GM19468 (cell line): Measurements from ENCODE around the gene CNKSR3.

ENCODE experiments used
- ATAC-seq: cut with Tn5 transposase; IDR thresholded peaks from one replicate; pipeline ENCODE4 v1.9.1; 2021; ENCODE audit warnings: mild to moderate bottlenecking, moderate library complexity, moderate number of reproducible peaks; ENCODE audit not compliant: unreplicated experiment; ENCODE audit errors: extremely low read depth

Gene CNKSR3

GRCh38 chr6:154397491-154398195 is 112.8 kb downstream of the CNKSR3 start:
- no peak for ATAC-seq

- ATAC-seq: no peak
Measured at GRCh38 chr6:154395878-154396277, 114.6 kb downstream of the CNKSR3 start.

DNA sequence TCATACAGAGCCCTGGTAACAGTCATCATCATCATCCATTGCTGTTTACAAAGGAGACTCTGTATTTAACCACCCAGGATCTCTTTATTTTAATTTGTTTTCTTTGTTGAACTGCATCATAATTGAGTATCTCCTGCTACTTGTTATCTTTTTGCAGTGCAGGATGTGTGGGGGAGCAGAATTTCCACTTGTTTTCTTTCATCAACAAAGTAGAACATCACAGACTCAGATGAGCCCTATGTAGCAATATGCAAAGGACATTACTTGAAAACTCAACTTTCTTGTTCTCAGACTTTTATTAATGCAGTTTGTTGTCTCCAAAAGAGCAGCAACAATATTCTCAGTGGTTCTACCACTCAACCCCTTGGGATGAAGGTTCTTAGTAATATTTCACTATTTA is 115.2 kb downstream of the CNKSR3 start:
- no peak for ATAC-seq

DNA sequence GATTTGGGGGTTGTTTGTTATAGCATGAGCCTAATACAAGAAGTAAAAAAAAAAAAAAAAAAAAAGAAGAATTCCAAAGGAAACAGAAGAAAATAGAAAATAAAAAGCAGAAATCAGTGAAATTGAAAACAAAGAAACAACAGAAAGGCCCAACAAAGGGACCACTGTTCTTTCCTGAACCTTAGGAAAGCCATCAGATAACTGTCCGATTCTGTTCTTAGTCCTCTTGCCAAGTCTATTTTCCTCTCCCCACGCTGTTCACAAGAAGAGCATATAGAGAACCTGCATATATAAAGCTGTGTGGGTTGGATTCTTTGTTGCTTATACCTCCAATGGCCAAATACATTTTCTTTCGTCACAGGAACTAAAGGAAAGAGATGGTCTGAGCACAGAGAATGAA is 115.9 kb downstream of the CNKSR3 start:
- ATAC-seq: no peak

DNA sequence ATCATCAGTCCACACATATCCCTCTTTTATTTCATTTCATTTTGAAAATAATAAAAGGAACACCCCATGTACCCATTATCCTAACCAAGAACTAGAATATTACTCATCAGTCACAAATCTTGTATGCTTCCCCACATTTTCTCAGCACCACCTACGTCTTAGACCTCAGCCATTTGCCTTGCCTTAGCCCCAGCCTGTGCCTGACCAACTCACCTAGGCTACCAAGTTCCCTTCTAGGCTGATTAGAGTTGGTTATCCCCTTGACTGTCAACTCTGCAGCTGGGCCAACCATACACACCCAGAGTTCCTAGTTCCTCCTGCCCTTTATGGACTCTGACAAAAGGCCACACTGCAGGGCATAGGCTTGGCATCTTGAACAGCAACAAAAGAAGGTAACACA is 120.5 kb downstream of the CNKSR3 start:
- ATAC-seq: no peak

DNA sequence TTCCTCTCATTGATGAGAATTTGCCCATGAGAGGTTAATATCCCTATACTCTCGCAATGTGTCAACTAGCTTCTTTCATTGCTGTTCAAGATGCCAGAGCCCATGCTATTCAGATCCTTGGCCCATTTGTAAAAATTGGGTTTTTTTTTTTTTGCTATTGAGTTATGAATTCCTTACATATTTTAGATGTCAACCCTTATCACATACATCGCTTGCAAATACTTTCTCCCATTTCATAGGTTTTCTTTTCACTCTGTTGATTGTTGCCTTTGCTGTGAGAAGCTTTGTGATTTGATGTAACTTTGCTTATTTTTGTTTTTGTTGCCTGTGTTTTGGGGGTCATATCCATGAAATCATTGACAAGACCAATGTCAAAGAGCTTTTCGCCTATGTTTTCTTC is 121.7 kb downstream of the CNKSR3 start:
- ATAC-seq: no peak

DNA sequence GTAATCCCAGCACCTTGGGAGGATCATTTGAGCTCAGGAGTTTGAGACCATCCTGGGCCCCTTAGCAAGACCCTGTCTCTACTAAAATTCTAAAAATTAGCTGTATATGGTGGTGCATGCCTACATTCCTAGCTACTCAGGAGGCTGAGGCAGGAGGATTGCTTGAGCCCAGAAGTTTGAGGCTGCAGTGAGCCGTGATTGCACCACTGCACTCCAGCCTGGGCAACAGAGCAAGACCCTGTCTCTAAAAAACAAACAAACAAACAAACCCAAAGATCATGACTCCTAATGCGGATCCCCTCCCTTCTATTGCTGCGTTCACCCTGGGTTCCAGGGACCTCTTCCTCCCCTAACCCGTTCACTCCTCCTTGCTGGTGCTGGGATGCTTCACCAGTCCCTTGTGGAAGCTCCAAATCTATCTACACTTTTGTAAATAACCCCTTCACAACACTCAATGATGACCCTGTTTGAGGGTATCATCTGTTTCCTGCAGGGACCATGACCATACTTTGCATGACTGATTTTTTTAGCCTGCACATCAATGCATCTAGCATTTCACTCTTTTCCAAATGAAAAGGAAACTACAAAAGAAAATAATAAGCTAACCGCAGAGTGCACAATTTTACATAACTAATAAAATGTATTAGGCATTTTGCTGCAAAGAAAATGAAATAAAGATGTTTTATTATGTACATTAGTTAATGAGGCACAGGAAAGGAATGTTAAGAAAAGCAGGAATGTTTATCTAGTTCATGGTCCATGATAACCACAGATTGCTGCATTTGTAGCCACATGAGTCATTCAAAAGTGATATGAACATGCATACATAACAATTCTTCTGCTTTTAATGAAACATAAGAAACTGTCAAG is 123.4 kb downstream of the CNKSR3 start:
- ATAC-seq: no peak

GRCh38 chr6:154384191-154384590 is 126.3 kb downstream of the CNKSR3 start:
- no peak for ATAC-seq

GRCh38 chr6:154383273-154383672 is 127.2 kb downstream of the CNKSR3 start:
- no peak for ATAC-seq

- no peak for ATAC-seq
Measured at GRCh38 chr6:154382740-154383139, 127.7 kb downstream of the CNKSR3 start.

- ATAC-seq: no peak
Measured at GRCh38 chr6:154381548-154381947, 128.9 kb downstream of the CNKSR3 start.

GRCh38 chr6:154380741-154381140 is 129.7 kb downstream of the CNKSR3 start:
- no peak for ATAC-seq

GRCh38 chr6:154379585-154379984 is 130.9 kb downstream of the CNKSR3 start:
- no peak for ATAC-seq

DNA sequence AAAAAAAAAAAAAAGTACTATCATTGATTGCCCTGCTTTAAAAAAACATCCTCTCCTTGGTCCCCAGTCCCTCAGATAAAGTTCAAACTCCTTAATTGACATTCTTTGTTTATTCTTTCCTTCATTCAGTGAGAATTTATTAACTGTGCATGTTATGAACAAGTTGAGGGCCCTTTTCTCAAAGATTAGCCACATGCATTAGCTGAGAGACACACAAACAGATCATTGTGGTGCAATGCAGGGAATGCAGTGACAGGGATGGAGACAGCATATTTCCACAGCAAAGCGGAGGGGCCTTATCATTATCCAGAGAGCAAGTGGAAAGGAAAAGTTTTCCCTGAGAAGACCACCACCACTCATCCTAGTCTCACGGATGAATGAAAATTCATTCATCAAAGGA is 132.0 kb downstream of the CNKSR3 start:
- no peak for ATAC-seq

DNA sequence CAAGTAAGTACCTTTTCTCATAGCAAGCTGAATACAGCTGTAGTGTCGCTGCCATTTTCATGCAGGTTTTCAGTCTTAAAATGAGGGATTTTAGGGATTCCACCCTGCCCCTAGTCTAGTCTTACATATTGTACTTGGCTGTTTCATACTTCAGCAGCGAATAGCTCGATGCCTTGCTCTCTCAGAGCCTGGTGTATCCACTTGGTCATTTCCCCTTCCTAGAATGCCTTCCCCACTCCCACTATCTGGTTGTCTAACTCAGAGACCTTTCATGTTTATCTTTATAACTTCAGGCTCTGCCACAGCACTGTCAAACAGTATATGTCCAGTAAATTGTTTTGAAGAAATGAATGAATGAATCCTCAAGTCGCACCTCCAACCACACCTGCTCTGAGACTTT is 132.8 kb downstream of the CNKSR3 start:
- ATAC-seq: no peak

DNA sequence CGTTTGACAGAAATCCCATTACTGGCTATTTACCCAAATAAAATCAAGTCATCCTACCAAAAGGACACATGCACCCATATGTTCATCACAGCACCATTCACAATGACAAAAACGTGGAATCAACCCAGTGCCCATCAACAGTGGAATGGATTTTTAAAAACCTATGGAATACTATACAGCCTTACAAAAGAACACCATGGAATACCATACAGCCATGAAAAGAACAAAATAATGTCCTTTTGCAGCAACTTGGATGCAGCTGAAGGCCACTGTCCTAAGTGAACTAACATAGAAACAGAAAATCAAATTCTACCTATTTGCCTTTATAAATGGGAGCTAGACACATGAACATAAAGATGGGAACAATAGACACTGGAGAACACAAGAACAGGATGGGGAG is 136.5 kb downstream of the CNKSR3 start:
- no peak for ATAC-seq

DNA sequence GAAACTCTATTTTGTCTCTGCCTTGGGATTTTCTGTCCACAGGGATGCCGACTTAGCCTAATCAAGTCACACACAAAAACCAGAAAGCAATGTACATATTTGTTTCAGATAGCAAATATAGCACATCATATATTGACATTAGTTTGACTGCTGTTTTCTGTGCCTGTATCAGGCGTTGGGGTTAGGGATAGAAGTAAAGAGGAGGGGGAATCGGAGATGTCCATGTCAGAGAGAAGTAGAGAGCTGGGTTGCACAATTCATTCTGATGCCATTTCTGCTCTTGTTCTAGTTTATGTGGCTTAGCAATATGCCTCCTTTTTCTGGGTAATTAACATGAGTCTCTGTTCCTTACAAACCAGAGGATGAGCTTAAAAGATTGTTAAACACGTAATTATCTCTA is 139.2 kb downstream of the CNKSR3 start:
- no peak for ATAC-seq

- no peak for ATAC-seq
Measured at GRCh38 chr6:154370545-154370944, 139.9 kb downstream of the CNKSR3 start.

DNA sequence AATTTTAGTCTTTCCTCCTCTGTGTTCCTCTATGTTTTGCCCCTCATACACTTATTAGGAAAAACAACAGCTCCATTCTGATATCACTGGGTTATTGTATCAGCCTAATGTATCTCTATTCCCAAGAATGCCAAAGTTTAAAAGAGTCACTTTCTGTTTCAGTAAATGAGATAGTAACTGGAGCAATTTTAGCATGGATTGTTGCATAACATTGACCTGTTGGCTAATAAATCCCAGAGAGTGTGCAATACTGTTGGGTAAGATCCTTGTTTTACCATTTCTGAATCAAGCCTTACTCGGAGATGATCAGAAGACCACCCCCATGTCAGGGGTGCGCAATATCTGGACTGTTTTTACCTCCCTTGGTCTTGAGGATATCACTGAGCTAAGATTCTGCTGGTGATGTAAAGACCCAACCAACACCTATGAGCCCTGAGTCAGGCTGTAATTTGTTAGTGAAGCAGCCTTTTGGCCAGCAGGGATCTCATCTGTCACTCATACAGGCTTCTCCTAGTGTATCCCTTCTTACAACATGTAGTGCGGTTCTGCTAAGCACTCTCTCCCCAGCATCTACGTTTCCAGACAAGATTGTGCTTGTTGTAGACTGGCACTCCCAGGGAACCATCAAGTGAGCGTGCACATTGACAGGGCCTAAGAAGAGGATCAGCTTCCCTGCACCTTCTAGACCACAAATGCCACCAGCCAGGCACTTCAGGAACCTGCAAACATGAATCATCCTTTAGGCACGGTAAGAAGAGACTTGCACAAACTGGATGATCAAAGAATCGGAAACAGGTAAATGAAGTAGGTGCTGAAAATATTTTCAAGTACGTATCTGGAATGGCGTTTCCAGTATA is 142.4 kb downstream of the CNKSR3 start:
- ATAC-seq: no peak

DNA sequence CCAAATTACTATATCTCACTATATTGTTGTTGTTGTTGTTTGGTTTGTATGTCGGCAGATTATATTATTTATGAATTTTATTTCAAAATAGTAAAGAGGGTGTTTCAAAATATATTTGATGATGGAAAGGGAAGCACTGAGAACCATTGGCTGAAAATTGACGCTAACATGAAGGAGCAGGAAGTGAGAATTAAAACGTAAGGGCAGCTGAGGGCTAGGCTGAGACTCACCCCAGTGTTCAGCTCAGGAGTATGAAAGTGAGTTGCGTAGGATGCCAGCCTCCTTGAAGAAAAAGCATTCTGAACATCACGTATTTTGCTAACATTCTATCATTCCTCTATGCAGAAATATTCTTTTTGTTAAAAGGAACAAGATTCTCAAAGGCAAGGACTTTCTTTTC is 143.1 kb downstream of the CNKSR3 start:
- ATAC-seq: no peak

GRCh38 chr6:154363821-154364220 is 146.7 kb downstream of the CNKSR3 start:
- no peak for ATAC-seq
